Neural cell (in vitro differentiated cells): Measurements from ENCODE around the gene PON3. TPM values are rescaled to one million over a fixed set of nuclear protein-coding genes. Genes with fewer than 3 reads are reported as not detected.

ENCODE experiments used
- H2AFZ ChIP-seq: fragments of 200-600, 300-800 bp; sonication (generic), shearing (Covaris generic); 2 replicates; pipeline ENCODE4 v1.6.0; 2014; ENCODE audit warnings: low read depth, mild to moderate bottlenecking, antibody characterized with exemption, low read length, moderate library complexity
- H3F3A ChIP-seq: fragments of 200-600 bp; shearing (Covaris generic); 2 replicates; pipeline ENCODE4 v1.6.1; 2016; ENCODE audit warnings: mild to moderate bottlenecking, moderate library complexity, mixed read lengths, antibody characterized with exemption, low read length; ENCODE audit not compliant: insufficient read depth, poor library complexity, severe bottlenecking
- H3K27ac ChIP-seq: fragments of 200-600, 300-800 bp; sonication (generic), shearing (Covaris generic); 2 replicates; pipeline ENCODE4 v1.5.1; 2014; ENCODE audit warnings: mild to moderate bottlenecking, low read length, moderate library complexity
- H3K27me3 ChIP-seq: fragments of 300-800, 200-600 bp; sonication (generic), shearing (Covaris generic); 2 replicates; pipeline ENCODE4 v1.6.0; 2014; ENCODE audit warnings: mild to moderate bottlenecking, low read depth, low read length, moderate library complexity; ENCODE audit not compliant: insufficient read depth
- H3K36me3 ChIP-seq: fragments of 300-800, 200-600 bp; sonication (generic), shearing (Covaris generic); 2 replicates; pipeline ENCODE4 v1.5.1; 2014; ENCODE audit warnings: mild to moderate bottlenecking, antibody characterized with exemption, low read length, moderate library complexity; ENCODE audit not compliant: insufficient read depth
- H3K4me2 ChIP-seq: fragments of 300-800, 200-600 bp; sonication (generic), shearing (Covaris generic); 2 replicates; pipeline ENCODE4 v1.6.0; 2014; ENCODE audit warnings: mild to moderate bottlenecking, low read length
- H3K4me3 ChIP-seq: fragments of 300-800, 200-600 bp; sonication (generic), shearing (Covaris generic); 2 replicates; pipeline ENCODE4 v1.5.1; 2014; ENCODE audit warnings: mild to moderate bottlenecking, low read length, moderate library complexity
- H3K79me2 ChIP-seq: fragments of 200-600 bp; shearing (Covaris generic); replicated peaks from 2 replicates; pipeline ENCODE4 v1.6.0; 2014; ENCODE audit warnings: mild to moderate bottlenecking, low read length, moderate library complexity; ENCODE audit not compliant: insufficient read depth
- H3K9ac ChIP-seq: fragments of 300-800, 200-600 bp; sonication (generic), shearing (Covaris generic); 2 replicates; pipeline ENCODE4 v1.6.1; 2016; ENCODE audit warnings: mild to moderate bottlenecking, low read length, mixed read lengths
- H3K9me2 ChIP-seq: fragments of 200-600 bp; shearing (Covaris generic); 2 replicates; pipeline ENCODE4 v1.6.1; 2016; ENCODE audit warnings: mild to moderate bottlenecking, low read length, mixed read lengths; ENCODE audit not compliant: insufficient read depth
- H3K9me3 ChIP-seq: fragments of 200-600, 300-800 bp; sonication (generic), shearing (Covaris generic); 2 replicates; pipeline ENCODE4 v1.6.1; 2016; ENCODE audit warnings: mild to moderate bottlenecking, mixed run types, low read length, moderate library complexity, mixed read lengths
- H4K20me1 ChIP-seq: fragments of 200-600 bp; shearing (Covaris generic); 2 replicates; pipeline ENCODE4 v1.6.1; 2016; ENCODE audit warnings: mild to moderate bottlenecking, mixed run types; ENCODE audit not compliant: insufficient read depth
- CTCF ChIP-seq: fragments of 450-650 bp; IDR thresholded peaks from 2 replicates; pipeline ENCODE4 v1.5.1; 2014; ENCODE audit warnings: antibody characterized with exemption, mild to moderate bottlenecking, moderate library complexity; ENCODE audit not compliant: poor library complexity, severe bottlenecking
- EP300 ChIP-seq: fragments of 450-650 bp; conservative IDR thresholded peaks from 2 replicates; pipeline ENCODE4 v1.6.1; 2014; ENCODE audit warnings: antibody characterized with exemption, mild to moderate bottlenecking, moderate library complexity; ENCODE audit not compliant: poor library complexity, severe bottlenecking
- EZH2 ChIP-seq: fragments of 200-600, 300-800 bp; shearing (Covaris generic), sonication (generic); IDR thresholded peaks from 2 replicates; pipeline ENCODE4 v1.6.1; 2014; ENCODE audit warnings: antibody characterized with exemption, low read length, borderline replicate concordance, mild to moderate bottlenecking; ENCODE audit not compliant: insufficient read depth, poor library complexity, severe bottlenecking
- MXI1 ChIP-seq: fragments of 450-650 bp; conservative IDR thresholded peaks from 2 replicates; pipeline ENCODE4 v1.6.1; 2014; ENCODE audit warnings: antibody characterized with exemption, mild to moderate bottlenecking; ENCODE audit not compliant: poor library complexity, severe bottlenecking
- POLR2AphosphoS5 ChIP-seq: IDR thresholded peaks from 2 replicates; pipeline ENCODE4 v1.6.1; 2012
- RAD21 ChIP-seq: fragments of 450-650 bp; conservative IDR thresholded peaks from 2 replicates; pipeline ENCODE4 v1.6.1; 2014; ENCODE audit warnings: antibody characterized with exemption, mild to moderate bottlenecking, moderate library complexity
- REST ChIP-seq: IDR thresholded peaks from 2 replicates; pipeline ENCODE4 v1.6.1; 2012; ENCODE audit warnings: borderline replicate concordance
- SMC3 ChIP-seq: fragments of 450-650 bp; conservative IDR thresholded peaks from 2 replicates; pipeline ENCODE4 v1.6.1; 2014; ENCODE audit warnings: antibody characterized with exemption, mild to moderate bottlenecking, moderate library complexity; ENCODE audit not compliant: poor library complexity
- TAF1 ChIP-seq: IDR thresholded peaks from 2 replicates; pipeline ENCODE4 v1.6.1; 2012; ENCODE audit warnings: low read depth
- polyA plus RNA-seq: library from polyadenylated mRNA; depleted of rRNA; stranded (reverse); fragments of >200 nt; gene quantifications from 2 replicates; pipeline ENCODE4 v1.2.3, GENCODE V29; 2014

PON3 gene
- polyA plus RNA-seq, 1 donor from 2014 or later: not detected

DNA sequence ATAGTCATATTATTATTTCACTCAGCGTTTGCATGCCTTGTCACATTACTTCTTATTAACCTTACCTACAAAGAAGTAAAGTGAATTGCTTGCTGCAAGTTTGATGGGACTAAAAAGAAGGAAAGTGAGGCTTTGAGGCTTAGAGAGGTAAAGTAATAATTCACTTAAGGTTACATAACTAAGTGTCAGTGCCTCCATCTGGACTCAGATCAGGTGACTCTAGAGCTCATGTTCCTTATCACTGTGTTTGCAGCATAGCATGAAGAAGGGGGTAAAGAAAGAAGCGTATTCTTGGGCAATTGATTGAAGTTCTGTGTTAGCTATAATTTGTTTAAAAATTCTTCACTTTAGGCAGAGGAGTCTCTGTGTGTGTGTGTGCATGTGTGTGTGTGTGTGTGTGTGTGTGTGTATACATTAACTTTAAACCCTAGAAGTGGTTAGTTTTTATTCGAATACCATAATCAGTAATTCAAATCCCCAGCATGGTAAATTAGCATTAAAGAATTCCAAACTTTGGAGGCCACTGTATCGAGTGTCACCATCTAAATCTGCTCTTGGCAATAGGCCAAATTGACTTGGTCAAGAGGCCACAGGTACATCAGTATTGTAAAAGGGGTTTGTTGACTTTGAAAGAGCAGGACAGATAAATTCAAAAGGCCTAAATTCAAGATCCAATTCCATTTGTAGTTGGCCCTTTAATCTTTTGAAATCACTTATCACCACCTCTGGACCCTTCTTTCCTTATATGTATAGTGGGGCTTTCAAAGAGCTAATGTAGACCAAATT lies 2.2 kb upstream of the PON3 start:
- no peaks in the 10 kb centered on the region for H3K9me2 ChIP-seq
- no peak overlapping the region for H2AFZ ChIP-seq
- no peaks in the 10 kb centered on the region for H3K79me2 ChIP-seq
- no peak overlapping the region for H3K9ac ChIP-seq
- no peaks in the 10 kb centered on the region for H3K27me3 ChIP-seq
- TF ChIP-seq RAD21: no peak
- no peak for TF ChIP-seq SMC3
- no peak for TF ChIP-seq MXI1
- no peak for TF ChIP-seq POLR2AphosphoS5
- no peak for TF ChIP-seq REST
- no peak for TF ChIP-seq CTCF
- TF ChIP-seq EP300: no peak
- TF ChIP-seq EZH2: no peak
- TF ChIP-seq TAF1: no peak
- H4K20me1 ChIP-seq: no peaks in the 10 kb centered on the region
- no peak overlapping the region for H3K4me2 ChIP-seq
- no peaks in the 10 kb centered on the region for H3K9me3 ChIP-seq
- H3K36me3 ChIP-seq: no peaks in the 10 kb centered on the region
- no peak overlapping the region for H3K4me3 ChIP-seq
- no peaks in the 10 kb centered on the region for H3F3A ChIP-seq
- no peak overlapping the region for H3K27ac ChIP-seq

DNA sequence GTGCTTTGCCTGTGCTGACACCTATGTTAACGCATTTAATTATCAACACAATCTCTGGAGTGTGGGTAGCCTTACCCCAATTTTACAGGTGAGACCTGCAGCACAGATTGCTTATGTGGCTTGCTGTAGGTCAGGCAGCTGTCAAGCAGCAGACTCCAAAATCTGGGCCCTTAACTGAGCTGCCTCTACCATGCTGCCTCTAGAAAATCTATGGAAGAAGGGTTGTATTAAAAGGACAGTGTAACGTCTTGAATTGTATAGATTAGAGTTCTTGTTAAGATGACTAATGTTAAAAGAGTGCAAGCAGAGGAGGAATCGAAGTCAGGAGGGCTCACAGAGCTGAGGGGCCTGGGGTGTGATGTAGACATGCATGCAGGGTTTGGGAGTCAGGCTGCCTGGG lies 1.2 kb upstream of the PON3 start:
- H3K9me2 ChIP-seq: no peaks in the 10 kb centered on the region
- H3K4me3 ChIP-seq: no peak overlapping the region
- no peak overlapping the region for H3K9ac ChIP-seq
- H3K36me3 ChIP-seq: no peaks in the 10 kb centered on the region
- no peaks in the 10 kb centered on the region for H3K79me2 ChIP-seq
- H4K20me1 ChIP-seq: no peaks in the 10 kb centered on the region
- no peaks in the 10 kb centered on the region for H3F3A ChIP-seq
- TF ChIP-seq TAF1: no peak
- no peak for TF ChIP-seq RAD21
- TF ChIP-seq MXI1: no peak
- TF ChIP-seq POLR2AphosphoS5: no peak
- TF ChIP-seq SMC3: no peak
- TF ChIP-seq EZH2: no peak
- TF ChIP-seq EP300: no peak
- TF ChIP-seq REST: no peak
- TF ChIP-seq CTCF: no peak
- no peak overlapping the region for H3K4me2 ChIP-seq
- no peaks in the 10 kb centered on the region for H3K9me3 ChIP-seq
- H3K27me3 ChIP-seq: no peaks in the 10 kb centered on the region
- H3K27ac ChIP-seq: no peak overlapping the region
- H2AFZ ChIP-seq: no peak overlapping the region
